Activated CD4-positive, CD25-positive, alpha-beta regulatory T cell treated with anti-CD3 and anti-CD28 coated beads, Interleukin-2, amount 50 U/mL, for 16 hours (primary cell): ENCODE results near the gene PCP2.

Experiments
- DNase-seq: peaks from one replicate; pipeline ENCODE4 v3.0.0-alpha.2; 2020; ENCODE audit warnings: low read depth, low spot score

The PCP2 gene

DNA sequence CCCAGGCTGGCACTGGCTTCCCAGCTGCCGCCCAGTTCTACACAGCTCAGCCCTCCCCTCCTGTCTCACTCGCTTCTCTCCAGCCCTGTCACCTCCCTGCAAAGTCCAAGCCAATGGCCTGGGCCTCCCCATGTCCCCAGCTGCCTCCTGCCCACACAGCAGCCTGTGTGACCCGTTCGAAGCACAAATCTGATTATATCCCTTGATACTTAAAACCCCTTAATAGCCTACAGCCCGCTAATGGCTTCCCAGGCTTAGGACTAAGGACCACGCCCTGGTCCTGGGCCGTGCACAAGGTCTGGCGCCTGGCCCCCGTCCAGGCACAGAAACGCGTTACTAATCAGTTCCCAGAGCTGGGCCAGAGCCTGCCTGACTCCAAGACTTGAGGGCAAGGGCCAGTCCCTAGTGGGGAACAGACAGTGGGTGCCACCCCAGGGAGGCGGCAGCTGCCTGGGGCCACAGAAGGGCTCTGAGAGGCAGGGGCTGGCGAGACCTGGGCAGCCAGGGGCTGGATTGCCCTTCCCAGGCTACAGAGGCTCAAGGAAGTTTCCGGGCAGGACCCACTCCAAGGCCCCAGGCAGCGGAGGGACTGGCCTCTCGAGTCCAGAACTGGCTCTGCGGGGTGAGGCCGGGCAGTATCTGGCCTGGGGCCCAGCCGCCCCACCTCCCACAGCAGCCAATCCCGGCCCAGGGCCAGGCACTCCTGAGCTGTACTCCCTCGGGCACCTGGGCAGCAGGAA is 14.6 kb downstream of the PCP2 start:
- DNase-seq, result no peak

- DNase-seq, result no peak
Observed at GRCh38 chr19:7618348-7618747, 15.2 kb downstream of the PCP2 start.

DNA sequence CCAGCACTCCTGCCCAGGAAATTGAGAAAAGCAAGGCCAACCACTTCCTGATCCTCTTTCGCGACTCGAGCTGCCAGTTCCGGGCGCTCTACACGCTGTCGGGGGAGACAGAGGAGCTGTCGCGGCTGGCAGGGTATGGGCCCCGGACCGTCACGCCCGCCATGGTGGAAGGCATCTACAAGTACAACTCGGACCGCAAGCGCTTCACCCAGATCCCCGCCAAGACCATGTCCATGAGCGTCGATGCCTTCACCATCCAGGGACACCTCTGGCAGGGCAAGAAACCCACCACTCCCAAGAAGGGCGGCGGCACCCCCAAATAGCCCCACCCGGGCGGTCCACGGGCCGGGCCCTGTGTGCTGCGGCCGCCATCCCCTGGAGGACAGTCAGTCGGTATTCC is 15.8 kb downstream of the PCP2 start:
- DNase-seq, result no peak

DNA sequence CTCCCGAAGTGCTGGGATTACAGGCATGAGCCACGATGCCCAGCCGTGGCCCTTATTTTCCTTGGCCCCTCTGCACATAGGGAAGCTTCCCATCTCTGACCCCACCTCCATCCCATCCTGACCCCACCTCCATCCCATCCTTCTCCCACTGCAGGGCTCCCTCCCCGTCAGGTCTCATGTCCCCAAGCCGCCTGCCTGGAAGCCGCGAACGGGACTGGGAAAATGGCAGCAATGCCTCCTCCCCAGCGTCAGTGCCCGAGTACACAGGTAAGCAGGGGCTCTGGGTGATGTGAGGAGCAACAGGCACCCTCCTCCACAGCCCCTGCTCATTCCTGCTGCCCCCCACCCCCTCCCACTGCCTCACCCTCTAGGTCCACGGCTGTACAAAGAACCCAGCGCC is 16.3 kb downstream of the PCP2 start:
- no peak for DNase-seq

GRCh38 chr19:7614859-7615741 is 18.4 kb downstream of the PCP2 start:
- no peak for DNase-seq

DNA sequence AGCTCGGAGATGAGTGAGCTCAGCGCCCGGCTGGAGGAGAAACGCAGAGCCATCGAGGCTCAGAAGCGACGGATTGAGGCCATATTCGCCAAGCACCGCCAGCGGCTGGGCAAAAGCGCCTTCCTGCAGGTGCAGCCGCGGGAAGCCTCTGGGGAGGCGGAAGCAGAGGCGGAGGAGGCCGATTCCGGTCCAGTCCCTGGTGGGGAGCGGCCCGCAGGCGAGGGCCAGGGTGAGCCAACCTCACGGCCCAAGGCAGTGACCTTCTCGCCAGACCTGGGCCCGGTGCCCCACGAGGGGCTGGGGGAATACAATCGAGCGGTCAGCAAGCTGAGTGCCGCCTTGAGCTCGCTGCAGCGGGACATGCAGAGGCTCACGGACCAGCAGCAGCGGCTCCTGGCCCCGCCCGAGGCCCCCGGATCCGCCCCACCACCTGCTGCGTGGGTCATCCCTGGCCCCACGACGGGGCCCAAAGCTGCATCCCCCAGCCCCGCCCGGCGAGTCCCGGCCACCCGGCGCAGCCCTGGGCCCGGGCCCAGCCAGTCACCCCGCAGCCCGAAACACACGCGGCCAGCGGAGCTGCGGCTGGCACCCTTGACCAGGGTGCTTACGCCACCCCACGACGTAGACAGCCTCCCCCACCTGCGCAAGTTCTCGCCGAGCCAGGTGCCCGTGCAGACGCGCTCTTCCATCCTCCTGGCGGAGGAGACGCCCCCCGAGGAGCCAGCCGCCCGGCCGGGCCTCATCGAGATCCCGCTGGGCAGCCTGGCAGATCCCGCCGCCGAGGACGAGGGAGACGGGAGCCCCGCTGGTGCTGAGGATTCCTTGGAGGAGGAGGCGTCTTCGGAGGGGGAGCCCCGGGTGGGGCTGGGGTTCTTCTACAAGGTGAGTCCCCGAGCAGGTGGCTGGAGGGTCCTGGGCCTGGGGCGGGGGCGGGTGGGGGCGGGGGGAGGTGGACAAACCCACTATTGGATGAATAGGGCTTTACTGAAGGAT is 20.9 kb downstream of the PCP2 start:
- DNase-seq, result no peak

DNA sequence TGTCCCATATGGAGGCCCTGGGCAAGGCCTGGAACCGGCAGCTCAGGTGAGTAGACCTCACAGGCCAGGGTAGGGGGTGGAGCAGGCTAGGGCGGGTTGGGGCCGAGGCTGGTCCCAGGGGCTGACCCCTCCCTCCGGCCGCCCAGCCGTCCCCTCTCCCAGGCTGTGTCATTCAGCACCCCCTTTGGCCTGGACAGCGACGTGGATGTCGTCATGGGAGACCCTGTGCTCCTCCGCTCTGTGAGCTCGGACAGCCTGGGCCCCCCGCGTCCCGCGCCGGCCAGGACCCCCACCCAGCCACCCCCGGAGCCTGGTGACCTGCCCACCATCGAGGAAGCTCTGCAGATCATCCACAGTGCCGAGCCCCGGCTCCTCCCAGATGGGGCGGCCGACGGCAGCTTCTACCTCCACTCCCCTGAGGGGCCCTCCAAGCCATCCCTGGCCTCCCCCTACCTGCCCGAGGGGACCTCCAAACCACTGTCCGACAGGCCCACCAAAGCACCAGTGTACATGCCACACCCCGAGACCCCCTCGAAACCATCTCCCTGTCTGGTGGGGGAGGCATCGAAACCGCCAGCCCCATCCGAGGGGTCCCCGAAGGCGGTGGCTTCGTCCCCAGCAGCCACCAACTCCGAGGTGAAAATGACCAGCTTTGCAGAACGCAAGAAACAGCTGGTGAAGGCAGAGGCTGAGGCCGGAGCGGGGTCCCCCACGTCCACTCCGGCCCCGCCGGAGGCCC is 21.8 kb downstream of the PCP2 start:
- no peak for DNase-seq

GRCh38 chr19:7610491-7611240 is 22.9 kb downstream of the PCP2 start:
- DNase-seq, result no peak

DNA sequence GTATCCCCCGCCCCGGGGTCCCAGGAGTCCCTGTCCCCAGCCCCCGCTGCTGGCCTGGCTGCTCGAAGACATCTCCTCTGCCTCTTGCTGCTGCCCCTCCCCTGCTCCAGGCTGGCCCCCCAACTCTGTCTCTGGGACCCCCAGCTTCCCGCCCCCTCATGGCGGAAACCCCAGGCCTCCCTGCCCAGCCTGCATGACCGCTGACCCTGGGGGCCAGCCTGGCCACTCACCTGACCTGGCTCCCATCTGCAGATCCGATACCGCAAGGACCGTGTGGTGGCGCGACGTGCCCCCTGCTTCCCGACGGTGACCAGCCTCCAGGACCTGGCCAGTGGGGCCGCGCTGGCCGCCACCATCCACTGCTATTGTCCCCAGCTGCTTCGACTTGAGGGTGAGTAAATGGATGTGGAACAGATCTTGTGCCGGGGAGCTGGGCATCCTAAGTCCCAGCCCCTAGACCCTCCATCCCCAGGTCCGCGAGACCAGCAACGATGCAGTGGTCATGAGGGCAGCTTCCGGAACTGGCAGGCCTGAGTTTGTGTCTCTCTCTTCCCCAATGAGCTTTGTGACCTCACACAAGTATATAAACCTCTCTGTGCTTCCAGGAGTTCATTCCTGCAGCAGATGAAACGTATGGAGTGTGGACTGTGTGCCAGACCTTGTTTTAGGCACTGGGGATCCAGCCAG is 25.5 kb downstream of the PCP2 start:
- no peak for DNase-seq

DNA sequence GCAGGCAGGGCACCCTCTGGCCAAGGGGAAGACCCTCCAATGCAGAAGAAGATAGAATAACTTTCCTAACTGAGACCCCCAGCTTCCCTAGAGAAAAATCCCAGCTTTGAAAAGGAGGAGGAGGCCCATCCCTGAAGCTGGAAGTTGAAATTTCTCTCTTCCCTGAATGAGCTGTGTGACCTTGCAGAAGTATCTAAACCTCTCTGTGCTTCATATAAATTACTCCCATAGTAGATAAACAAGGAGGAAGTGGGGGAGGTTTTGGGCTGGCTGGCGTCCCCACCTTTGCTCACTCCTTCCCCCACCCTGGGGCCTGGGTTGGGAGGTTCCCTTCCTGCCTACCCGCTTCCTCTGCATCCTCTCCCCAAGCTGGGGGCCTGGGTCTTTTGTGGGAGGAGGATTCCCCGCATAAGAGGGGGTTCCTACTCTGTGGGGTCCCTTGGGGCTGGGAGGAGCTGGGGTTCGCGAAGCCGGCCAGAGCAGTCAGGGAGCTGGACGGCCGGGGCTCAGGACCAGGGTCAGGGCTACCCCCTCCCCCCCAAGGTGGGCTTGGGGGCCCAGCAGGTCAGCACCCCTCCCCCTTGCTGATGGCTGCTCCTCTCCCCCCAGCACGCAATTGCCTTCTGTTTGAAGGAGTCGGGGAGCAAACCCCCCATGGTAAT is 26.2 kb downstream of the PCP2 start:
- DNase-seq, result no peak

DNA sequence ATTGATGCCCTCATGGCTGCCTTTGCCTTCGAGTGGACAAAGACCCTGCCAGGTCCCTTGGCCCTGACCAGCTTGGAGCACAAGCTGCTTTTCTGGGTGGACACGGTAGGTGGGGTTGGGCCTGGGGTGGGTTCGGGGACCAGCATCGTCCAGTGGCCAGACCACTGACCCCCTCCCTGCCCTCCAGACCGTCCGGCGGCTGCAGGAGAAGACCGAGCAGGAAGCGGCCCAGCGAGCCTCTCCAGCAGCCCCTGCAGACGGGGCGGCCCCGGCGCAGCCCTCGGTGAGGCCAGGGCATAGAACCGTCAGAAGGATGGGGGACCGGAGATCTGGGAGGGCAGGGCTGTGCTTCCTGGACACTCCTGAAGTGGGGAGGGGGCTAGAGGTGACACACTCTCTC is 27.2 kb downstream of the PCP2 start:
- DNase-seq, result no peak

- no peak for DNase-seq
Observed at GRCh38 chr19:7605490-7606222, 27.9 kb downstream of the PCP2 start.

DNA sequence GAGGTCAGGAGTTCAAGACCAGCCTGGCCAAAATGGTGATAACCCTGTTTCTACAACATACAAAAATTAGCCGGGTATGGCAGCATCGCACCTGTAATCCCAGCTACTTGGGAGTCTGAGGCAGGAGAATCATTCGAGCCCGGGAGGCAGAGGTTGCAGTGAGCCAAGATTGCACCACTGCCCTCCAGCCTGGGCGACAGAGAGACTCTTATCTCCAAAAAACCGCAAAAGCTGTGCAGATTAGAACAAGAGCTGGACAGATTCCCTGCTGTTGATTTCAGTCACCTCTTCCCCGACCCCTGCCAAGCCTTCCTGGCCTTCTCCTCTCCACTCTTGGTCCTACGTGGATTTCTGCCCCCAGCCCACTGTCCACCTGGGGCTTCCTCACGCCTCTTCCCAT is 29.6 kb downstream of the PCP2 start:
- DNase-seq, result no peak

DNA sequence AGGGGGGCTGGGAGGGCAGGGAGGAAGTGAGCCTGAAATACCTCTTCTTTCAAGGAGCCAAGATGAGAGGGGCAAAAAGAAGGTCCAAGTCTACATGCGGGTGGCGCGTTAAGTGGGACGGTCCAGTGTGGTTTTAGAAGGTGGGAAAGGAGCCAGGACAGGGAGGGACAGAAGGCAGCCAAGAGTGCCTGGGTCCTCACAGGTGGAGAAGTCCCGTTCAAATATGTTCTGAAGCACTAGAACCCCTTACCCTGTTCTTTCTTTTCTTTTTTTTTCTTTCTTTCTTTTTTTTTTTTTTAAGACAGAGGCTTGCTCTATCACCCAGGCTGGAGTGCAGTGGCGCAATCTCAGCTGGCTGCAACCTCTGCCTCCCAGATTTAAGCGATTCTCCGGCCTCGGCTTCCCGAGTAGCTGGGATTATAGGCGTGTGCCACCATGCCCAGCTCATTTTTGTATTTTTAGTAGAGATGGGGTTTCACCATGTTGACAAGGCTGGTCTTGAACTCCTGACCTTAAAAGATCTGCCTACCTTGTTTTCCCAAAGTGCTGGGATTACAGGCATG is 30.5 kb downstream of the PCP2 start:
- DNase-seq, result no peak

DNA sequence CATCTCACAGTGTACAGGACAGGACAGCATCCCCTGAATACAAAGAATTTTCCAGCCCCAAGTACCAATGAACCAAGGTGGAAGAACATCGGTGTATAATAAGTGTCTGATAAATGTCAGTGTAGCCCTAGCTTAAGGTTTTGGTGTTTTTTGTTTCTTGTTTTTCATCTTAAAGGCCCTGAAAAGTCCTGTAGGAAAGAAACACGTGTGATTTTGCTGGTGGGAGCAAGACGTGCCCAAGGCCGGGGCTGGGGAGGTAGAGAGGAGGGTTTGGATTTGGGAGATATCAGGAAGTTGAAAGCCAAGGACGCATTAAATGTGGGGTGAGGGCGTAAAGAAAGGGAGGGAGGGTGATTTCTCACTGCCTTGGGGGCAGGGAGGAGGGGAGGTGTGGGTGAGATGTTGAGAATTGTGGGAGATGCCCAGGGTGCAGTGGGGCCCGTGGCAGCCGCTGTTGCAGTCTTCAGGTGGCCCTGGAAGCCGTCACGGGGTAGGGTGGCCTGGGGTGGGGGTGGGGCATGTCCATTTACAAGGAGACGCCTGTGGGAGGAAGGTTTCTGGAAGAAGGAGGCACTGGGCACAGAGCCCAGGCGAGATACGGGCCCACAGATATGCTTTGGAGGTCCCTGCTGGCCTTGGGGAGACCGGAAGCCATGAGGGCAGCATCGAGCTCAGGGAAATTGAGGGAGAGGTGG is 31.1 kb downstream of the PCP2 start:
- DNase-seq, result no peak

- no peak for DNase-seq
Observed at GRCh38 chr19:7600721-7601120, 32.8 kb downstream of the PCP2 start.

DNA sequence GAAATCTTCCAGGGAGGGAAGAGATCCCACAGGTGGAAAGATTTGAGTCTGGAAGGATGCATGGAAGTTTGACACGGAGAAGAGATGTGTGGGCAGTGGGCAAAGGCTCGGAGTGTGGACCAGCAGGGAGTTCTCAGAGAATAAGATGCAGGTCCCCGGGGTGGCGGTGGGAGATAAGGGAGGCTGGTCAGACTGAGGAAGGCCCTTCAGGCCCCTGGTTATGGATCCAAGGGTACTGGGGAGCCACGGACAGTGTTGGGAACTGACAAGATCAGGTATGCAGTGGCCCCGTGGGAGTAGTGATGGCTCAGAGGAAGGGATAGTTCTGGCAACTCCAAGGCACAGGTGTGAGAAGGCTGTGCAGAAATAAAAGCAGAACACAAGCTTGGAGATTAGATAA is 35.3 kb downstream of the PCP2 start:
- DNase-seq, result no peak

DNA sequence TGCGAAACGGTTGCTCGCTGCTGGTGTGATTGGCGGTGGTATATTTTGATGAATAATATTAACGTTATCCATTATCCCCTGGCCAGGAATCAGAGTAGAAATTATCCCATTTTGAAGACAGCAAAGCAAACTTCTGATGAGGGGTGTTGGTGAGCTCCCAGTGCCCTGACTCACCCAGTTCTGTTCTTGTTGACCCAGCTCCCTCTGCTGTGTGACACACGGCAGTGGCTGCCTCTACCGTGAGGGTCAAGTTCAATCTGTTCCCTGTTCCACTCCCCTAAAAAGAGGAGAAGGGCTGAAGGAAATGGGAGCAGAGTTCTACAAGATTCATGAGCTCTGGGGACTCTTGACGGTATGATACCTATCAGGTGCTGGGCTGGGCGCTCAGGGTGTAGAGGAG is 35.8 kb downstream of the PCP2 start:
- DNase-seq, result no peak
